OCI-LY3 (cell line): Measurements from ENCODE around the gene GDNF.
A peak's percentile ranks its signal among the peaks of the same experiment; 100 is the strongest.

Source experiments
- H2AFZ ChIP-seq: fragments of 200-600, 300-600 bp; shearing (Covaris generic); 2 replicates; pipeline ENCODE4 v1.6.0; 2014; ENCODE audit warnings: antibody characterized with exemption, low read depth, low read length
- H3K27ac ChIP-seq: fragments of 200-600, 300-600 bp; sonication (generic); 2 replicates; pipeline ENCODE4 v1.5.1; 2014; ENCODE audit warnings: mild to moderate bottlenecking, low read length, moderate library complexity, mixed read lengths
- H3K27me3 ChIP-seq: fragments of 200-600, 300-600 bp; sonication (generic); 2 replicates; pipeline ENCODE4 v1.6.1; 2014; ENCODE audit warnings: low read depth, low read length, mixed read lengths
- H3K36me3 ChIP-seq: fragments of 200-600, 300-600 bp; sonication (generic); replicated peaks from 2 replicates; pipeline ENCODE3; 2014; ENCODE audit warnings: low read depth, low read length, mixed read lengths
- H3K4me1 ChIP-seq: fragments of 300-600, 200-600 bp; sonication (generic); 2 replicates; pipeline ENCODE4 v1.6.1; 2014; ENCODE audit warnings: low read length, mixed read lengths
- H3K4me2 ChIP-seq: fragments of 200-600, 300-600 bp; sonication (generic); 2 replicates; pipeline ENCODE4 v1.6.1; 2014; ENCODE audit warnings: low read length, mixed read lengths
- H3K4me3 ChIP-seq: fragments of 300-600, 200-600 bp; sonication (generic); 2 replicates; pipeline ENCODE4 v1.5.1; 2014; ENCODE audit warnings: antibody characterized with exemption, mild to moderate bottlenecking, low read length, moderate library complexity
- H3K79me2 ChIP-seq: fragments of 300-600, 200-600 bp; shearing (Covaris generic); 2 replicates; pipeline ENCODE4 v1.6.1; 2014; ENCODE audit warnings: mild to moderate bottlenecking, low read length, mixed read lengths
- H3K9ac ChIP-seq: fragments of 300-600, 200-600 bp; shearing (Covaris generic); 2 replicates; pipeline ENCODE4 v1.6.0; 2014; ENCODE audit warnings: mild to moderate bottlenecking, low read length, moderate library complexity
- H3K9me3 ChIP-seq: fragments of 200-600, 300-600 bp; shearing (Covaris generic); 2 replicates; pipeline ENCODE4 v1.6.1; 2014; ENCODE audit warnings: low read length, mixed read lengths; ENCODE audit not compliant: insufficient read depth
- H4K20me1 ChIP-seq: fragments of 200-600, 300-600 bp; sonication (generic); 2 replicates; pipeline ENCODE4 v1.6.1; 2016; ENCODE audit warnings: low read length, mixed read lengths; ENCODE audit not compliant: insufficient read depth
- CTCF ChIP-seq: fragments of 200-600, 300-600 bp; sonication (generic); IDR thresholded peaks from 2 replicates; pipeline ENCODE4 v1.5.1; 2014; ENCODE audit warnings: antibody characterized with exemption, low read length, low read depth
- EZH2phosphoT487 ChIP-seq: fragments of 200-600 bp; shearing (Covaris generic); IDR thresholded peaks from 2 replicates; pipeline ENCODE4 v1.6.1; 2018; ENCODE audit warnings: antibody characterized with exemption, mixed run types, low read depth

The GDNF gene

GRCh38 chr5:37860206-37860605, 20.4 kb upstream of the GDNF start:
- Histone ChIP-seq H3K79me2 (no peaks in the 10 kb centered on the region), H3K4me3 (peak overlapping the region; percentile 27), H4K20me1 (no peaks in the 10 kb centered on the region), H3K27ac (no peak overlapping the region), H3K36me3 (no peaks in the 10 kb centered on the region), H3K9me3 (no peaks in the 10 kb centered on the region), H3K4me2 (peak overlapping the region; percentile 63), H2AFZ (no peak overlapping the region), H3K27me3 (no peaks in the 10 kb centered on the region; the same call in 1 of the 2 replicates), H3K9ac (no peak overlapping the region), H3K4me1 (peaks cover 47% of the 10 kb centered on the region)
- TF ChIP-seq CTCF (no peak), EZH2phosphoT487 (no peak)

GRCh38 chr5:37859805-37860204, 20.0 kb upstream of the GDNF start:
- Histone ChIP-seq H2AFZ (no peak overlapping the region), H3K79me2 (no peaks in the 10 kb centered on the region), H3K4me2 (peak overlapping the region; percentile 63), H3K4me1 (peaks cover 47% of the 10 kb centered on the region), H3K4me3 (peak overlapping the region; percentile 27), H3K9ac (no peak overlapping the region), H3K27ac (peak overlapping the region; percentile 23; the same call in 1 of the 2 replicates), H3K36me3 (no peaks in the 10 kb centered on the region), H4K20me1 (no peaks in the 10 kb centered on the region), H3K9me3 (no peaks in the 10 kb centered on the region), H3K27me3 (no peaks in the 10 kb centered on the region; the same call in 1 of the 2 replicates)
- TF ChIP-seq EZH2phosphoT487 (no peak), CTCF (no peak)

GRCh38 chr5:37858250-37858649, 18.4 kb upstream of the GDNF start:
- peak overlapping the region; percentile 19; the same call in 1 of the 2 replicates for H3K9ac ChIP-seq
- peak overlapping the region; percentile 40 for H3K4me2 ChIP-seq
- H3K79me2 ChIP-seq: no peaks in the 10 kb centered on the region
- H3K36me3 ChIP-seq: no peaks in the 10 kb centered on the region
- H3K9me3 ChIP-seq: no peaks in the 10 kb centered on the region
- peak overlapping the region; percentile 7; the same call in 1 of the 2 replicates for H3K4me3 ChIP-seq
- peaks cover 47% of the 10 kb centered on the region for H3K4me1 ChIP-seq
- no peaks in the 10 kb centered on the region for H4K20me1 ChIP-seq
- no peaks in the 10 kb centered on the region; the same call in 1 of the 2 replicates for H3K27me3 ChIP-seq
- no peak overlapping the region for H2AFZ ChIP-seq
- peak overlapping the region; percentile 44 for H3K27ac ChIP-seq
- TF ChIP-seq CTCF (no peak), EZH2phosphoT487 (no peak)

GRCh38 chr5:37857696-37858095, 17.9 kb upstream of the GDNF start:
- no peaks in the 10 kb centered on the region for H4K20me1 ChIP-seq
- TF ChIP-seq CTCF: no peak
- no peak overlapping the region for H2AFZ ChIP-seq
- H3K4me2 ChIP-seq: peak overlapping the region; percentile 40
- H3K27me3 ChIP-seq: no peaks in the 10 kb centered on the region; the same call in 1 of the 2 replicates
- 0 out of 2 replicates have a peak overlapping the region, but pooled peaks have one; percentile 44 for H3K27ac ChIP-seq
- H3K79me2 ChIP-seq: no peaks in the 10 kb centered on the region
- H3K9me3 ChIP-seq: no peaks in the 10 kb centered on the region
- H3K9ac ChIP-seq: 0 out of 2 replicates have a peak overlapping the region, but pooled peaks have one; percentile 19
- no peak overlapping the region for H3K4me3 ChIP-seq
- no peaks in the 10 kb centered on the region for H3K36me3 ChIP-seq
- H3K4me1 ChIP-seq: peaks cover 47% of the 10 kb centered on the region
